NT2/D1 (cell line): ENCODE results near the gene NUP133.

ENCODE experiments used
- DNase-seq: peaks from one replicate; pipeline ENCODE4 v3.0.0-alpha.2; 2011; ENCODE audit warnings: low read depth, low spot score
- H3K27me3 ChIP-seq: 2 replicates; pipeline ENCODE4 v1.6.0; 2011; ENCODE audit warnings: mild to moderate bottlenecking; ENCODE audit not compliant: insufficient read length, insufficient read depth
- H3K36me3 ChIP-seq: 2 replicates; pipeline ENCODE4 v1.6.1; 2011; ENCODE audit warnings: mild to moderate bottlenecking, low read length, mixed read lengths; ENCODE audit not compliant: insufficient read depth, insufficient read length
- H3K4me1 ChIP-seq: 2 replicates; pipeline ENCODE4 v1.5.1; 2011; ENCODE audit not compliant: insufficient read depth, insufficient read length
- H3K4me3 ChIP-seq: 2 replicates; pipeline ENCODE4 v1.5.1; 2011; ENCODE audit warnings: low read depth; ENCODE audit not compliant: insufficient read length
- H3K9ac ChIP-seq: 2 replicates; pipeline ENCODE4 v1.6.0; 2011; ENCODE audit warnings: low read depth; ENCODE audit not compliant: insufficient read length
- H3K9me3 ChIP-seq: 2 replicates; pipeline ENCODE4 v1.5.1; 2011; ENCODE audit warnings: mild to moderate bottlenecking, low read length; ENCODE audit not compliant: insufficient read depth
- SUZ12 ChIP-seq: IDR thresholded peaks from 2 replicates; pipeline ENCODE4 v1.6.1; 2011; ENCODE audit not compliant: insufficient read length, insufficient read depth; ENCODE audit errors: extremely low read depth
- YY1 ChIP-seq: IDR thresholded peaks from 2 replicates; pipeline ENCODE4 v1.6.1; 2011; ENCODE audit not compliant: insufficient read length, insufficient read depth
- ZNF274 ChIP-seq: IDR thresholded peaks from 2 replicates; pipeline ENCODE4 v1.6.1; 2011; ENCODE audit warnings: mild to moderate bottlenecking, low read depth, low read length

The NUP133 gene

GRCh38 chr1:229507951-229508822 is at the start of gene NUP133:
NUP133 (minus strand) TSS chr1:229508341; CDS start chr1:229508249, 92 bp downstream.
- peaks cover 23% of the 10 kb centered on the region for H3K36me3 ChIP-seq
- no peaks in the 10 kb centered on the region for H3K27me3 ChIP-seq
- H3K4me3 ChIP-seq = peak within 1 kb of the TSS; percentile 82
- peaks cover 3% of the 10 kb centered on the region for H3K4me1 ChIP-seq
- H3K9me3 ChIP-seq = no peaks in the 10 kb centered on the region
- H3K9ac ChIP-seq = peak within 1 kb of the TSS; percentile 85
- TF ChIP-seq YY1 (peak; percentile 78), SUZ12 (no peak)
- DNase-seq = peak; percentile 100

DNA sequence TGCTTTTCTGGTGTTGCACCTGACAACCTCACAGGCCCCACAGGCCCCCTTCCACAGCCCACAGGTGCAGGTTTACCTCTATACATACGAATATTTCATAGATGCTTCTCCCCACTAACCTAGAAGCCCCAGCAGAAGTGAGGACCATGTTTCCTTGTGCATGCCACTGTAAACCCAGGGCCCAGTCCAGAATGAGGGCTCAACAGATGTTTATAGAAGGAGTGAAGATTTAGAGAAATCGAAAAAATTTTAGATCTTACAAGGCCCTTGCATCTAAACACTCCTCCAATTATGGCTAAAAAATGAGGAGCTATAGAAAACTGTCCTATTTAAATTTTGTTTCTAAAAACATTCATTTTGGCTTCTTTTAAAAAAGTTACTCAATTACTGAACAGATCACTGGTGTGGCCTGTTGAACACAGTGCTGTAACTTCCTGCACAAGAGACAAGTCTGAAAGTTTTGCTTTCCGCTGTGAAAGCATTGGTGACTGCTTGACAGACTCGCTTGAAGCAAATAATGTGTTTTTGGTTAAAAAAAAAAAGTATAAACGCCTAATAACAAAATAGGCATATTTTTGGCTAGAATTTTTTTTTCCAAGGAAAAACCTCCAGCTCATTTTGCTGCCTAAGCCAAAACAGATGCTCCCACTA is 49.2 kb upstream of the NUP133 start:
- H3K9ac ChIP-seq = peak overlapping the region; percentile 96
- peaks cover 5% of the 10 kb centered on the region for H3K4me1 ChIP-seq
- TF ChIP-seq SUZ12 = no peak
- no peak for TF ChIP-seq YY1
- no peak for TF ChIP-seq ZNF274
- no peaks in the 10 kb centered on the region for H3K27me3 ChIP-seq
- peaks cover 14% of the 10 kb centered on the region for H3K36me3 ChIP-seq
- H3K4me3 ChIP-seq = peak overlapping the region; percentile 74
- DNase-seq = no peak
- no peaks in the 10 kb centered on the region for H3K9me3 ChIP-seq

DNA sequence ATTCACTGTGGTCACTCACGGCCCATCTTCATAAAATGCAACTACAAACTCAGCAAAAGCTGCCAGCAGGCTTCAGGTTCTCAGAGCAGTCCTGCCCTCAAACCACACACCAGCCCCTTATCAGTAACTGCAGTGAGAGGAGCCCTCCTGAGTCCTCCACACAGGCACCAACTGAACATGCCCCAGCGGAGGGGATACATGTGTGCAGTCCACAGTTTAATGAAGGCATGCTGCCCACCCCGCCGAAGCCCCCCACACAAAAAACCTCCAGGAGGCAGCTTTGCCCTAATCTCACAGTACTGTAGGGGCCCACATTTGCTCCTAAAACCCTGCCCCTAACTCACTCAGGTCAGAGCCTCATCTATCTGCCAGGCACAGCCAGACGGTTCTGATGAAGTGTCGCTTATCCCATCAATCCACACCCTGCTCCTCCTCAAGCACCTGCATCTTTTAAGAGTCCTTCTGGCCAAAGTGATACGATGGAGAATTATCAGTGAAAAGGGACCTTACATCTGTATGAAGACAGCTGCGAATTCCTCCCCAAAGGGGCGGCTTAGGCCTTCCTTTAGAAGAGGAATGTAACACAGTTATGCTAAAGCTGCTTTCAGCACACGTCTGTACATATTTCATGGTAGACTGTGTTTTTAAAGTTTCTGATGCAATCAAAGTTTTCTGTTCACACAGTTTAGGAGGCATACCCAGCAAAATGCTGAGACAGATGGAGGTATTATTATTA is 46.9 kb upstream of the NUP133 start:
- H3K4me1 ChIP-seq = peaks cover 5% of the 10 kb centered on the region
- no peak overlapping the region for H3K9ac ChIP-seq
- no peak for DNase-seq
- H3K9me3 ChIP-seq = no peaks in the 10 kb centered on the region
- H3K4me3 ChIP-seq = no peak overlapping the region
- TF ChIP-seq ZNF274 (no peak), YY1 (no peak), SUZ12 (no peak)
- H3K36me3 ChIP-seq = peaks cover 14% of the 10 kb centered on the region
- H3K27me3 ChIP-seq = no peaks in the 10 kb centered on the region

GRCh38 chr1:229553621-229554130 is 45.5 kb upstream of the NUP133 start:
- peaks cover 5% of the 10 kb centered on the region for H3K4me1 ChIP-seq
- no peak overlapping the region for H3K4me3 ChIP-seq
- no peak overlapping the region for H3K9ac ChIP-seq
- no peak for DNase-seq
- no peak for TF ChIP-seq SUZ12
- no peaks in the 10 kb centered on the region for H3K27me3 ChIP-seq
- H3K36me3 ChIP-seq = peaks cover 21% of the 10 kb centered on the region
- no peaks in the 10 kb centered on the region for H3K9me3 ChIP-seq

- H3K36me3 ChIP-seq = peaks cover 26% of the 10 kb centered on the region
- no peak overlapping the region for H3K4me3 ChIP-seq
- H3K9ac ChIP-seq = no peak overlapping the region
- no peaks in the 10 kb centered on the region for H3K9me3 ChIP-seq
- H3K4me1 ChIP-seq = peaks cover 5% of the 10 kb centered on the region
- no peaks in the 10 kb centered on the region for H3K27me3 ChIP-seq
- no peak for DNase-seq
- no peak for TF ChIP-seq ZNF274
These were observed 44.6 kb upstream of the NUP133 start for GRCh38 chr1:229552732-229553131.

DNA sequence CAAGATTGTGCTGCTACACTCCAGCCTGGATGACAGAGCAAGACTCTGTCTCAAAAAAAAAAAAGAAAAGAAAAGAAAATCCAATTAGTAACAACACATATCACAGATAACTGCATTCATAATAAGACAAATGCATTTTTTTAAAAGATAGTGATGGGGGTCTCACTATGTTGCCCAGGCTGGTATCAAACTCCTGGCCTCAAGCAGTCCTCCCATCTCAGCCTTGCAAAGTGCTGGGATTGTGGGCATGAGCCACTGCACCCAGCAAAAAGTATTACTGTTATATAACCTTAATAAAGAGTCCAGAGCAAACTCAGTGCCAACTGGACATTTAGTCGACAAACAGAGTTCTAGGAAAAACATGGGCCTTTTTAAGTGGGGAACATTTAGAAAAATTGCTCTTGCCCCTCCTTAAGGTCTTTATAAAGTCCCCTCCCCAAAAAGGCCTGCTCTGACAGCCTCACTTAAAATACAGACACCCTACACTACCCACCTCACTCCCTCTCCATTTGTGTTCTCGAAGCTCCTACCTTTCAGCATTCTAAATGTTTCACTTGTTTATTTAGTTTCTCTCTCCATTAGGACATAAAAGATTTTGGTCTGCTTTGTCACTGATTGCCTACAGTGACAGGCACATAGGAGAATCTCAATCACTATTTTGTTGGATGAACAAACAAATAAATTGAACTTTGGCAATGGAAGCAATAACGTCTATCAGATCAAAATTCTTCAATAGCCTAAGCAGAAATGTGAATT is 42.8 kb upstream of the NUP133 start:
- no peaks in the 10 kb centered on the region for H3K9me3 ChIP-seq
- no peak for DNase-seq
- H3K4me1 ChIP-seq = peaks cover 3% of the 10 kb centered on the region
- H3K36me3 ChIP-seq = peaks cover 31% of the 10 kb centered on the region
- H3K9ac ChIP-seq = no peak overlapping the region
- H3K4me3 ChIP-seq = no peak overlapping the region
- TF ChIP-seq ZNF274 = no peak
- no peak for TF ChIP-seq YY1
- TF ChIP-seq SUZ12 = no peak
- H3K27me3 ChIP-seq = no peaks in the 10 kb centered on the region
